GM21360 (cell line): Measurements from ENCODE around the gene SLCO3A1.

Experiments used
- ATAC-seq: cut with Tn5 transposase; IDR thresholded peaks from one replicate; pipeline ENCODE4 v1.9.1; 2021; ENCODE audit warnings: mild to moderate bottlenecking, moderate library complexity; ENCODE audit not compliant: unreplicated experiment

The SLCO3A1 gene

DNA sequence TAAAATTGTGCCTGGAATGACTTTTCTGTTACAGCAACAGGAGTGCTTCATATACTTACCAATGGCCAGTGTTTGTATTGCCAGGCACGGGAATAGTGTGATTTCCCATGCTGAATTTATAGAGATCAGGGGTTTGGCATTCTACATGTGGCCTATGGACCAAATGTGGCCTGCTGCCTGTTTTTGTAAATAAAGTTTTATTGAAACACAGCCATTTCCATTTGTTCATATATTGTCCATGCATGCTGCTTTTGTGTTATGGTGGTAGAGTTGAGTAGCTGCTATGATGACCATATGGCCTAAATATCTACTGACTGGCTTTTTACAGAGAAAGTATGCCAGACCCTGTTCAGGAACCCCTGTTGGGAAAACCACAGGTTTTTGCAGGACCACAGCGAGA lies 55.6 kb downstream of the SLCO3A1 start:
- ATAC-seq = no peak

DNA sequence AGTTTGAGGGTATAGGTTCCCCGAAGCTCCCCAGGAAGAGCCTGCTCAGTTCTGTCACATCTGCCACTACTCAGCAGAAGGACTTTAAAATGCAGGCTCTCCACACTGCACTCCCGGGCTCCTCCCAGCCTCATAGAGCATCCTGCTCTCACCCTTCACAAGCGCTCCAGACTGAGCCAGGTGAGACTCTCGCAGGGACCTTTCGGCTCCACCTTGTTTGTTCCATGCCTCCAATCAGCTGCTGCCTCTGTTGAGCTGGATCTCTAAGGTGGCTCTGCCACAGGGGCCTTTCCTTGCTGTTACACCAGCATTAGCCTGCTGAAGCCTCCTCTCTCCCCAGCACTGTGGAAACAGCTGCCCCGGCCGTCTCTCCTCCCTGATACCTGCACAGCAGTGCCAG lies 56.1 kb downstream of the SLCO3A1 start:
- no peak for ATAC-seq

DNA sequence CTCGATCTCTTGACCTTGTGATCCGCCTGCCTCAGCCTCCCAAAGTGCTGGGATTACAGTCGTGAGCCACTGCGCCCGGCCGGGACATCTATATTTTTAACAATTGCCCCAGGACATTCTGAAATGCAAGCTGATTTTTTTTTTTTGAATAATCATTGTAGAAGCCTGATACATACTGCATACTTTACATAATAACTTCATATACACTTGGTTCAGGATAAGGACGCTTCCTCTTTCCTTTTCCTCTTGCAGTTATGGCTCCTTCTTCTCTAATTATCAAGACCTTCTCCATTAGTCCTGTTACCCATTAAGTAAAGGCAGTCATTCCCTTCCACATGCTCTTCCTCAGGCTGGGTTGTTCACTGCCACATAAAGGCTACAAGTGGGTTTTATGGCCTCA lies 58.3 kb downstream of the SLCO3A1 start:
- ATAC-seq = no peak

DNA sequence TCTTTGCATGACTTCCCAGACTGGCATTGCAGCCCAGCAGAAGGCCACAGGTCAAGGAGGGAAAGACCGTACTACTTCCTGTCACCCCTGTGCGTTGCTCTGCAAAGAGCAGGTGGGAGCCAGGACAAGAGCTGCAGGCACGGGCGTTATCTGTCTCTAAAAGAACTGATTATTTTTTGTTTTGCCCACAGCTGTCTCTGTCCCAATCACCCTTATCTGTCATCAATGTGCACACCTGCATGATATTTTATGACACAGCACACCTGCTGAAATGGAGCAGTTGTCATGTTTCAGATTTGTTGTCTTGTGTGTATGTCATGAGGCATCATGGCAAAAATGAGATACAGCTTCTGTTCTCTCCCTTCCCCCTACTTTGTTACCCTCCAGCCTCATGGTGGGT lies 58.8 kb downstream of the SLCO3A1 start:
- ATAC-seq = no peak

GRCh38 chr15:91913560-91913959 lies 60.1 kb downstream of the SLCO3A1 start:
- ATAC-seq = no peak

- ATAC-seq = no peak
Measured at GRCh38 chr15:91915576-91915975, 62.1 kb downstream of the SLCO3A1 start.

- no peak for ATAC-seq
Measured at GRCh38 chr15:91916051-91916450, 62.5 kb downstream of the SLCO3A1 start.

DNA sequence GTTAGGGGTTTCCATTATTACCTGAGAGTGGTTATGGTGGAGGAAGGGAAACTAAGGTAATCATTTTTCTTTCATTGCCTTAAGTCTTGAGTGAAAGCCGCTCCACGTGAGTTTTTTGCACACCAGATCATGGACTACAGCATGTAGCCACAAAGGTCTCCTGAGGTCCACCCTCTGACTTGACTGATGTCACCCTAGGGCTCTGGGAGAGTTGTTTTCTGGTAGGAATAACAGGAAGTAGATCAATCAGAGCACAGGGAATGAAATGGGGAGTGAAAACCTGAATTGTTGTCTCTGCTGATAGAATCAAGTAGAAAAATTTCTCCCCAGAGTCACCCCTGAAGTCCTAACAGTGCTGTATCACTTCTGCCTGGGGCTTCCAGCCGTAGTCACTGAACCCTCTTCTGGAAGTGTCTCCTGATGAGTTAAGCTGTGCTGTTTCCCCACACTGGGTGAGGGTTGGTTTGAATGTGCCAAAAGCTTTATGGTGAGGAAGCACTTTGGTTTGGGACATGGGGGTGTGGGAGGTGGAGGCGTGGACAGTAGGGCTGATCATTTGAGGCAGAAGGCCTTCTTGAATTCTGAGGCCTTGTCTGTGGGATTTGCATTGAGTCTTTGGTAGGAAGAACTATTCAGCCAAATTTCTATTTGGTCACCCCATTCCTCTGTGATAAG lies 64.3 kb downstream of the SLCO3A1 start:
- ATAC-seq = no peak

GRCh38 chr15:91919014-91919534 lies 65.6 kb downstream of the SLCO3A1 start:
- no peak for ATAC-seq

- ATAC-seq = no peak
Measured at GRCh38 chr15:91921188-91921842, 67.8 kb downstream of the SLCO3A1 start.

GRCh38 chr15:91921843-91922198 lies 68.3 kb downstream of the SLCO3A1 start:
- ATAC-seq = no peak

DNA sequence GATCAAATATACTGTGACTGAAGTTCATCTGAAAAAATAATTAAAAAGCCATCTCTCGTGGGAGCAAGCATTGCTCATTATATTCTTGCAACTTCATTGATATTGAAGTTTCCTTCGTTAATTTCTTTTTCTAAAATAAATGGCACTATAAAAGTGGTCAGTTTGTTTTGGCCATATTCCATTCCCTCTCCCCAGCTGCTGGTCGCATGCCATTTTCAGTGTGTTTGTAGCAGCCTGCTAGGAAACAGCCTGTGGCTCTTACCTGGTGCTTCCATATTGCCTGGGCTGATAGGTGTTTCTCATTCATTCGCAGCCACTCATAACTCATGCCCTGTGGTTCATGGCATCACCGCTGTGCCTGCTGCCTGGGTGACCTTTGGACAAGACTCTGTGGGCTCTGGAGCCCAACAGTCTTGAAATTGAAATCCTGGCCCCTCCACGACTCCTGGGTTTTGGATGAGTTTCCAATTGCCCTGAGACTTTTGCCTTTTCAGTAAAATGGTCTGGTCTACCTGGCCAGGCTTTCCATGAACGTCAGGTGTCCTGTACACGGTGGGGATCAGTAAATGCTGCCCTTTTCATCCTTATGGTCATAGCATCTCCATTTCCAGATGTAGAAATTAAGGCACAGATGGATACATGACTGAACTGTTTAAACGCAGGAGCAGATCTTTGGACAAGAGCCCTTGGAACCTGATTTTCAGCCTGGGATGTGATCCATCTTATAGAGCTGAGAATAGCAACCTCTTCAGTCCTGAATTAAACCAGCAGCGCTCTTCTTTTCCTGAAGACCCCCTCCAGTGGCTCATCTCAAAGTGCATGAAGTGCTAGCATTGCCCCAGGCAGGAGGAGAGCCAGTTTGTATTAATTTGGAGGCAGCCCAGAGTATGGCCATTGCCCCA lies 69.4 kb downstream of the SLCO3A1 start:
- ATAC-seq = no peak

GRCh38 chr15:91924183-91924582 lies 70.7 kb downstream of the SLCO3A1 start:
- no peak for ATAC-seq

DNA sequence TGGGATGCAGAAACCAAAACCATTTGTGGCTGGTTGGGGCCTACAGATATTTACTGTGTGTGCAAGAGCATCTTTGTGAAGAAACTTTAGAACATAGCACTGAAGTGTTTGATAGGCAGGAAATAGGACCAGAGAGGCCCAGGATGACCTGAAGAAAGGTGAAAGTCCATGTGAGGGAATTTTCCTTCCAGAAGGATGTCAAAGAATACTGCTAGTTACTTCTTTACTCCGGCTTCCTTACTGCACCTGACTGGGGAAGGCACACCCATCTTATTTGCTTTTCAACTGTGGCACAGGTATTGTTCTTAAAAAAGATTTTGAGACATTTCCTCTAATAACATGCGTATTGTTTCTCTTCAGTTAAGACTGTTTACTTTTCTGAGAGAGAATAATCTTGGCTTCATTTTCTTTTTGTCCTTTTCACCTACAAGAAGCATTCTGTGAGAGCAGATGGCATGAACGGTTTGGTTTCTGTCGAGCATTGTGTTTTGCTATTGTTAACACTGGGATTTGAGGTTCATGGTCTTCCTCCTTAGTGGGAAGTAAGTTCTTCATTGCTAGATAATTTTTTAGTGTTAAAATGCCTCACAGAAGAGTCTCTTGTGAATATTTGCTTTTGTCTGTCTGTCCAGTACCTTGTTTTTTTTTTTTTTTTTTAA lies 71.5 kb downstream of the SLCO3A1 start:
- no peak for ATAC-seq

DNA sequence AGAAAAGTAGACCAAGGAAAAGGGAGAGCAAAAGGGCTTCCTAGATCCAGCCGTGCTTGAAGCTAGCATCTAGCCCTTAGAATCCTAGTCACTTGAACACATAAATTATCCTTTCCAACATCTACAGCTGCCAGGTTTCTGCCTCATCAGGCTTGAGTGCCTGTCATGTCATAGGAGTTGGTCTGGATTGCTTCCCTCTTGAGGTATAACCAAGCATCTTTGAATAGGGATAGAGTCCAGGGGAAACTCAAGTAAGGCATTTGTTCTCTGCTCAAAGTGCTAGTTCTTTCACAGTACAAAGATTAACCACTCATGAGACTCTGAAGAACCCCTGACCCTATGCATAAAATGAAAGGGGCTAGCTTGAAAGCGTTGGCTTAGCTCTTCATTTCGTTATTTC lies 72.3 kb downstream of the SLCO3A1 start:
- no peak for ATAC-seq

- ATAC-seq = no peak
Measured at GRCh38 chr15:91926908-91927270, 73.4 kb downstream of the SLCO3A1 start.

GRCh38 chr15:91927585-91927984 lies 74.1 kb downstream of the SLCO3A1 start:
- no peak for ATAC-seq

DNA sequence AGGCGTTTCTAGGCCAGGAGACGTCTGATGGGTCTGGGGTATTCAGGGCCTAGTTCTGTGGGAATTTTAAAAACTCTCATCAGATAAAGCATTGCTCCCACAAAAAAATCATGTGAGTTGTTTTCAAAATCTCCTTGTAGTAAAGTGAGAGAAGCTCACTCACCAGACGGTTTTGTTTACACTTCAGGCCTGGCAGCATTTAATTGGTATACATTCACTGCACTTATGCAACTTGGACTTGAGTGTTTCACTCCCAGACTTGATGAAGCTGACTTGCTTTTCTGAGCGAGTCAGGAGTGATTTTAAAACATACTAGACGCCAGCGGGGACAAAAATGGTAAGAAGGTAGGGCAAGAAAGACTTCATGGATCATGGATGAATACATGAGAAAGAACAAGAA lies 75.2 kb downstream of the SLCO3A1 start:
- no peak for ATAC-seq

- ATAC-seq = no peak
Measured at GRCh38 chr15:91929509-91929908, 76.0 kb downstream of the SLCO3A1 start.

GRCh38 chr15:91930092-91930491 lies 76.6 kb downstream of the SLCO3A1 start:
- ATAC-seq = no peak

DNA sequence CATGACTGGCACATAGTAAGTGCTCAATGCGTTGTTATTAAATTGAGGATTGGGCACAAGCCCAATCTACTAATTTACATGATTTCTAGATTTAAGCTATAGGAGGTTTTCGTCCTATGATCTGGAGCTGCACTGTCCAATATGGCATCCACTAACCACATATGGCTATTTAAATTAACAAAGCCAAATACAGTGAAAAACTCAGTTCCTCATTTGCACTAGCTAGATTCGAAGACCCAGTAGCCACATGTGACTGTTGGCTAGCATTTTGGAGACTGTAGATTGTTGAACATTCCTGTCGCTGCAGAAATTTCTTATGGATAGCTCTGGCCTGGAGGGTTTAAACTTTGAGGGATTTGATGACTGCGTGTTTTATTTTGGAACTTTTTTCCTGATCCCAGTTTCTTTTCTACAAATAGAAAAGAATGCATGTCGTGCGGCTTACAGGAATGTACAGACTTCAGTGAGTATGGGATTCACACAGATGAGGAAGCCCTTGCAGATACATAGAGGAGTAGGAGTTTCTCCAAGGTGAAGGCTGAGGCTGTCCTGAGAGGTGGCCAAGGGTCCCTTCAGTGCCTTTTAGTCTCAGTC lies 82.8 kb downstream of the SLCO3A1 start:
- no peak for ATAC-seq
